Measurements from ENCODE around the gene SLC6A17.

Gene SLC6A17

GRCh38 chr1:110214454-110215404 is 64.4 kb downstream of the SLC6A17 start (continued):
- no peak for TF ChIP-seq ESRRG (CRISPR knock-in tag; IDR thresholded peaks at IDR 0.05)
- TF ChIP-seq ZNF8 (CRISPR knock-in tag; IDR thresholded peaks at IDR 0.05), result no peak
- TF ChIP-seq TSHZ2 (CRISPR knock-in tag; IDR thresholded peaks at IDR 0.05), result no peak
- no peak for TF ChIP-seq TOX (CRISPR knock-in tag; IDR thresholded peaks at IDR 0.05; ENCODE audit: borderline replicate concordance)
- no peak for TF ChIP-seq SNAI2 (CRISPR knock-in tag; IDR thresholded peaks at IDR 0.05)

GRCh38 chr1:110215621-110216515 is 65.6 kb downstream of the SLC6A17 start:
- TF ChIP-seq ZC3H10 (CRISPR knock-in tag; IDR thresholded peaks at IDR 0.05), result no peak
- no peak for TF ChIP-seq ZNF565 (CRISPR knock-in tag; conservative IDR thresholded peaks at IDR 0.05; ENCODE audit: low read depth)
- no peak for TF ChIP-seq SNAI2 (CRISPR knock-in tag; IDR thresholded peaks at IDR 0.05)
- no peak for TF ChIP-seq ZNF8 (CRISPR knock-in tag; IDR thresholded peaks at IDR 0.05)
- TF ChIP-seq PPARA (CRISPR knock-in tag; IDR thresholded peaks at IDR 0.05; ENCODE audit: borderline replicate concordance), result no peak
- no peak for ATAC-seq

GRCh38 chr1:110216844-110217444 is 66.7 kb downstream of the SLC6A17 start:
- TF ChIP-seq PATZ1 (CRISPR knock-in tag; IDR thresholded peaks at IDR 0.05; ENCODE audit: borderline replicate concordance) (no peak), ZNF70 (CRISPR knock-in tag; IDR thresholded peaks at IDR 0.05) (no peak), CSRNP3 (CRISPR knock-in tag; IDR thresholded peaks at IDR 0.05) (no peak), CREB5 (CRISPR knock-in tag; IDR thresholded peaks at IDR 0.05; ENCODE audit: low read depth) (no peak), CSDC2 (CRISPR knock-in tag; IDR thresholded peaks at IDR 0.05) (no peak), ZNF8 (CRISPR knock-in tag; IDR thresholded peaks at IDR 0.05) (no peak), TSHZ2 (CRISPR knock-in tag; IDR thresholded peaks at IDR 0.05) (no peak), BACH2 (CRISPR knock-in tag; IDR thresholded peaks at IDR 0.05; ENCODE audit: borderline replicate concordance) (no peak), ZFP3 (CRISPR knock-in tag; IDR thresholded peaks at IDR 0.05) (no peak), GLIS3 (CRISPR knock-in tag; IDR thresholded peaks at IDR 0.05) (no peak), ARNTL (CRISPR knock-in tag; IDR thresholded peaks at IDR 0.05; ENCODE audit: borderline replicate concordance, low read depth) (no peak)
- no peak for ATAC-seq
